ENCODE measurements around the gene ZNF143.
"Not testable (repeated sequence)": the region's sequence is repeated elsewhere in the genome, so short reads cannot be mapped to it uniquely, and the experiment has no call there.

Gene ZNF143

GRCh38 chr11:9498457-9499078, 37.8 kb downstream of the ZNF143 start:
- no peak for DNase-seq

- peak; percentile 44 for DNase-seq
These were observed 45.9 kb downstream of the ZNF143 start for GRCh38 chr11:9506489-9507276.

- no peak for DNase-seq
These were observed 46.4 kb downstream of the ZNF143 start for GRCh38 chr11:9507277-9507580.

GRCh38 chr11:9509041-9509440, 48.2 kb downstream of the ZNF143 start:
- DNase-seq: no peak

GRCh38 chr11:9512370-9513019, 51.7 kb downstream of the ZNF143 start:
- no peak for DNase-seq

- not testable (repeated sequence) for DNase-seq
These were observed 53.8 kb downstream of the ZNF143 start for GRCh38 chr11:9514576-9514975.

- DNase-seq: peak; percentile 38
These were observed 55.3 kb downstream of the ZNF143 start for GRCh38 chr11:9516113-9516512.

GRCh38 chr11:9518835-9519410, 58.1 kb downstream of the ZNF143 start:
- DNase-seq: no peak

GRCh38 chr11:9524001-9524400, 63.2 kb downstream of the ZNF143 start:
- DNase-seq: no peak

GRCh38 chr11:9525116-9525515, 64.3 kb downstream of the ZNF143 start:
- DNase-seq: no peak

GRCh38 chr11:9527481-9528135, 66.8 kb downstream of the ZNF143 start:
- no peak for DNase-seq

- no peak for DNase-seq
These were observed 67.3 kb downstream of the ZNF143 start for GRCh38 chr11:9528136-9528501.

- no peak for DNase-seq
These were observed 67.9 kb downstream of the ZNF143 start for GRCh38 chr11:9528573-9529333.

- no peak for DNase-seq
These were observed 68.5 kb downstream of the ZNF143 start for GRCh38 chr11:9529334-9529650.

GRCh38 chr11:9530020-9530621, 69.3 kb downstream of the ZNF143 start:
- no peak for DNase-seq

- no peak for DNase-seq
These were observed 70.3 kb downstream of the ZNF143 start for GRCh38 chr11:9530901-9531625.

GRCh38 chr11:9533058-9533457, 72.2 kb downstream of the ZNF143 start:
- DNase-seq: no peak

- no peak for DNase-seq
These were observed 73.1 kb downstream of the ZNF143 start for GRCh38 chr11:9533736-9534473.

- DNase-seq: peak; percentile 13
These were observed 74.5 kb downstream of the ZNF143 start for GRCh38 chr11:9535189-9535781.

- no peak for DNase-seq
These were observed 77.7 kb downstream of the ZNF143 start for GRCh38 chr11:9538548-9538947.

Measured in NCI-H748 treated with DMSO at 0.1 percent for 48 hours (cell line).